ENCODE results near the gene SHC3.

SHC3 gene

GRCh38 chr9:88957526-88957925, 221.1 kb downstream of the SHC3 start:
- no peak for DNase-seq (ENCODE audit: low read depth)

All from amniotic epithelial cell (primary cell).